Right ventricle myocardium inferior (tissue), 1 donor: Measurements from ENCODE around the gene DPP10. TPM values are rescaled to one million over a fixed set of nuclear protein-coding genes. Genes with fewer than 3 reads are reported as not detected.

Experiments
- ATAC-seq: fragments of 200-7000 bp; cut with Tn5 transposase; one replicate; pipeline ENCODE4 v1.9.1; 2020; ENCODE audit warnings: mild to moderate bottlenecking, moderate library complexity
- DNase-seq: peaks from one replicate; pipeline ENCODE4 v3.0.0; 2021; ENCODE audit errors: missing footprints
- intact Hi-C: fragments of 100-400 bp; cut with DNase I; formaldehyde crosslinking; loops from one replicate; pipeline ENCODE4 v1.11.0; 2022
- total RNA-seq: library from RNA; stranded (reverse); fragmentation: NEBNext Ultra II Directional; extraction: Animal tissue kit (Norgen Biotek cat#: 25700); gene quantifications from one replicate; pipeline ENCODE4 v1.2.1, GENCODE V29; 2021
- donor health status: DM: no; HTN: yes; CAD: no; lungs with severe emphysema.

DPP10 gene
- total RNA-seq, 1 donor from 2014 or later, result 0.05 TPM

DNA sequence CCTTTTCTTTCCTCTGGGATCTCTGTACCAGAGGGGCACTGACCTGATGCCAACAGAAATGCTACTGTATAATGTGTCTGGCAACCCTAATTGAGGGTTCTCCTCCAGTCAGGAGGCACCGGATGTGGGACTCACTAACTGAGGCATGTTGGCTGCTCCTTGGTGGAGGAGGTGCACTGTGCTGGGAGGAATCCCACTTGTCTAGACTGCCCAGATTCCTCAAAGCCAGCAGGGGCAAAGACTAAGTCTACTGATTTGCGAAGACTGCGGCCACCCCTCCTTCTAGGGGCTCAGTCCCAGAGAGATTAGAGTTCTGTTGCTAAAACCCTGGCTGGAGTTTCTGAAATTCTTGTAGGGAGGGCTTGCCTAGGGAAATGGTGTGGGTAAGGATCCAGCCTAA, 1192.1 kb downstream of the DPP10 start:
- intact Hi-C loops, result no loop called here
- ATAC-seq, result no peak
- no peak for DNase-seq

DNA sequence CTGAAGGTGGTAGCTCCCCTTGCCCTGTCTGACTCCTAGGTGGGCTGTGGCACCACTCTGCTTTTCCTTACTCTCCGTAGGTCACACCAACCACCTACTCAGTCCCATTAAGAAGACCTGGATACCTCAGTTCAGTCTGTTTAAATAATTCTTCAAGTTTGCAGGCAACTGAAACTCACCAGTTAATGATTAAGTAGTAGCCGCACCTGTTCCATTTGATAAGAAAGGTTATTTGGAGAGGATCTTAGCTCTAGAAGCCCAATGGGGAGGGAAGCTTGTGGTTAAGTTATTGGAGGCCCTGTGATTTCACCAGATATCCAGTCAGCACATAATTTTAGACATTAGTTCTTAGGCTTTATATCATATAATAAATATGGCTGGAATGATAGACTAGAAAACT, 1193.0 kb downstream of the DPP10 start:
- DNase-seq (no peak), ATAC-seq (no peak)
- intact Hi-C loops, result no loop called here

DNA sequence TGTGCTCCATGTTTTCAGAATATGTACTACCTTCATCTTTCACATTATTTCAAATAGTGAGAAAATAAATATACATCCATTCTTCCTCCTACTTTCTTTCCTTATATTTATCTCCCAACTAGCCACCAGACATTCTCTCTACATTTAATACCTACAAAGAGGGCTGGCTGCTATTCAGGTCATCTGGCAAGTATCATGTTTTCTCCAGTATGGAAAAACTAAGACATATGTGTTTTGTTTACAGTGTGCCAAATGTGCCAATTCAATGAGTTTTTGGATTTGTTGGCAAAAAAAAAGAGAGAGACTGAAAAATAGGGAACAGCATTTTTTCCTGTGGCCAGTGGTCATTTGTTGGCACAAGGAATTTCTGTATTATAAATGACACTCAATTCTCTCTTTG, 1207.3 kb downstream of the DPP10 start:
- intact Hi-C loops, result no loop called here
- ATAC-seq, result no peak
- DNase-seq, result no peak

DNA sequence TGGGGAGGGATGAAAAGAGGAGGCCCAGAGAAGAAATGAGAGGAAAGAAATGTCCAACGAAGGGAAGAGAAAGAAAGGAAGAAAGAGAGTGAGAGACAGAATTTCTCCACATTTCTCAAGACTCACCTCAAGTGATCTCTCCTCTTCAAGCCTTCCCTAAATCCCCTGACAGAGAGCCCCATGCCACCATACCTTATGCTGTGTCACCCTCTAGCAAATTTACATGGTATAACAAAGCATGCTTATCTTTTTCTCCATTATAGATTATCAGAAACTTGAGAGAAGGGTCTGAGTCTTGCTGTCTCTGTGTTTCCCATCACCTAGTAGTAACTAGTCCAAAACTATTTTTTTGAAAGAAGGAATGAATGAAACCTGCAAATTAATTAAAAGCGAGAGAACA, 1208.4 kb downstream of the DPP10 start:
- no peak for ATAC-seq
- intact Hi-C loops, result no loop called here
- DNase-seq, result no peak

DNA sequence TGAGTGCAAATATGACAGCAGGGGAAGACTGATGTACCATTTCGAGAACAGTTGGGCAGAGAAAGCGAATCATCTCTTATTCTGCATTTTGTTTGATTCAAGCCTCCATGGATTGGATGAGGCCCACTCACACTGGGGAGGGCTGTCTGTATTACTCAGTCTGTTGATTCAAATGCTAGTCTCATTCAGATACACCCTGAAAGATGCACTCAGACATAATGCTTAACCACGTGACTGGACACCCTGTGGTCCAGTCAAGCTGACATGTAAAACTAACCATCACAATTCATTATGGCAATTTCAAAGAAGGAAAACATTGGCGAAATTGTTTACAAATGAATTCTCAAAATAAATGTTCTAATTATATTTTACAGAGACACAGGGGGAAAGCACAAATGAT, 1210.2 kb downstream of the DPP10 start:
- ATAC-seq, result no peak
- intact Hi-C loops, result no loop called here

DNA sequence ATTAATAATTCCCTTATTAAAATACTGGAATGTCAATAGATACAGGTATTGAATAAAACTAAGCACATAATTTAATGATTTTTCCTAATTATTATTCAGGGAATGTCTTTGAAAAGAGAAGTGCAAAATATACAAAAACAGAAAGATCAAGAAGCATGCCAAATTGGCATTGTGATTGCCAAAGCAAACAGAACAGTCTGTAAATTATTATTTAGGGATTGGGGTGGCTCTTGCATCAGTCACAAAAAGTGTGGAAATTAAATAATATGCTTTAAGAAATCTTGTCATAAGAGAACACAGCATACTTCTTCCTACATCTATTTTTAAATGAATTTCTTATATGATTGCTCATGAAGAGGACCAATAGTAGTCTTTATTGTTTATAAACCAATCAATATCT, 1211.9 kb downstream of the DPP10 start:
- ATAC-seq (no peak), DNase-seq (no peak)
- intact Hi-C loops, result no loop called here

More for the DNA sequence above, 1210.2 kb downstream of the DPP10 start:
- no peak for DNase-seq

DNA sequence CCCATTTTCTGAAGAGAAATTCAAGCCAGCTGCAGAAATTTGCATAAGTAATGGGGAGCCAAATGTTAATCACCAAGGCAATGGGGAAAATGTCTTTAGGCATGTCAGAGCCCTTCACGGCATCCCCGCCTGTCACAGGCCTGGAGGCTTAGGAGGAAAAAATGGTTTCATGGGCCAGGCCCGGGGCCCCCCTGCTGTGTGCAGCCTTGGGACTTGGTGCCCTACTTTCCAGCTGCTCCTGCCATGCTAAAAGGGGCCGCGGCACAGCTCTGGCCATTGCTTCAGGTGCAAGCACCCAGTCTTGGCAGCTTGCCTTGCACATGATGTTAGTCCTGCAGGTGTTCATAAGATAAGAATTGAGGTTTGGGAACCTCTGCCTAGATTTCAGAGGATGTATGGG, 1235.7 kb downstream of the DPP10 start:
- intact Hi-C loops, result no loop called here
- no peak for DNase-seq
- ATAC-seq, result no peak

DNA sequence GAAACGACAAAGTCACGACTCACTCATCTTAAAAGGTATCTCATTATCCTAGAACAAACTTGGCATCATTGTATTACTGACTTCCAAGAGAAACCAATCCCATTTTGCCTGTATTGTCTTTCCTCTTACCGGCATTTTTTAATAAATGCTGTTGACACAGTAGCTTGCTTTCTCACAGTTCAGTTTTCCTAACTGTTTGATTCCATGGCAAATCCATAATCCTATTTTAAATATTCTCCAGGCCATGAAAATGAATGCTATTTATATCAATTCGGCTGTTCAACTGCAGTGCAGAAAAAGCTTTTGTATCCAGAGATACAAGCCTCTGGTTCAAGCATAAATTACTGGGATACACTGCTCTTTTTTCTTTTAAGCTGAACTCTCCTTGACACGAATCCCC, 1241.9 kb downstream of the DPP10 start:
- no peak for ATAC-seq
- intact Hi-C loops, result no loop called here
- no peak for DNase-seq

DNA sequence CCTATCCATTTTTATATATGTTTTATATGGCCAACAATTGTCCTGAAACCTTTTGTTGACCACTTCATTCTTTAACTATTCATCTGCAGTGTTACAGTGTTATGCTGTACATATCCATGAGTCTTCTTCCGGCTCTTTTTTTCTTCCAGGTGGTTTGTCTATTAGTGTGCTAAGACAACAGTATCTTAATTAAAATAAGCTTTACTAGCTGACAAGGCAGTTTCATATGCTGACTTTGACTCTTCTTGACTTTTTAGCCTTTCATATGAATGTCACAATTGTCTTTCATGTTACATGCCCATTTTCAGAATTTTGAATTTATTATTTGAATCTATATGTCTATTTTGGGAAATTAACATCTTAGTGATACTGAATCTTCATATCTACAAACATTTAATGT, 1249.0 kb downstream of the DPP10 start:
- intact Hi-C loops, result no loop called here

DNA sequence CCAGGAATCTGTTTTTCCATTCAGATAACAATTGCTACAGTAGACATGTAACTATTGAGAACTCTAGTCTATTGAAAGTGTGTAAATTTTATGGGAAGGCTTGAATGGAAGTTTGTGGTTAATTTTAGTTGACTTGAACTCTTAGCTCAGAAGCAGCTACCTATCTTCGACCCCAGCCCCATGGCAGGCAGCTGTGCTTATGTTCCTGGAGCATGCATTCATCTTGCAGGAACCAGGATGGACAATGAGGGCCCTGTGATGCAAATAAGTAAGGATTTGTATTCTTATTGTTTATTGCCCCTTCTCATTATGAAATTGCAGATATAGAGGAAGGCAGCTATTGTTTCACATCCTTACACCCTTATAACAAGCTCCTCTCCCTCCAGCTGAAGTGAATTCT, 1252.2 kb downstream of the DPP10 start:
- no peak for ATAC-seq
- intact Hi-C loops, result no loop called here
- DNase-seq, result no peak

More for the DNA sequence above, 1249.0 kb downstream of the DPP10 start:
- ATAC-seq (no peak), DNase-seq (no peak)

DNA sequence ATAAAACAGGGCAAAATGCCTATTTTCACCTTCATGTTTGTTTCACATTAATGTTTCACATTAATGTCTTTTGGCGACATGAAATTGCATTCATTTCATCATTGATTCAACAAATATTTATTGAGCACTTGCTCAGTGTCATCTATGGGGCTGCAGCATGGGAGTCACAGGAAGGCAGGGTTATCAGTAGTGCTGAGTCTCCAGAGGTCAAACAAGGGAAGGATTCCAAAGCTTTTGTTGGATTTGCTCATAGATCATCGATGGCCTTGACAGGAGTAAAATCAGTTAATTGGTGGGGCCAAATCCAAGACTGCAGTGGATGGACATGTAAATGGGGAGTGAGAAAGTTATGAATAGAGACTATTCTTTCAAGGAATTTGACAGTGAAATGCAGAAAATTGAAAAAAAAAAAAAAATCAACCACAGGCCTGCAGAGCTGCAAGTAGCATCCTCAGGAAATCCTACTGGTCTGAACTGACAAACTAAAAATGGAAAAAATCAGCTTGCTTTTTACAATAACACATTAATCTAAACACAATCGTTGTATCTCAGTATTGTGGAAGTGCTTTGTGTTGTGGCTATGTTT, 1290.8 kb downstream of the DPP10 start:
- DNase-seq (no peak), ATAC-seq (no peak)
- intact Hi-C loops, result no loop called here

DNA sequence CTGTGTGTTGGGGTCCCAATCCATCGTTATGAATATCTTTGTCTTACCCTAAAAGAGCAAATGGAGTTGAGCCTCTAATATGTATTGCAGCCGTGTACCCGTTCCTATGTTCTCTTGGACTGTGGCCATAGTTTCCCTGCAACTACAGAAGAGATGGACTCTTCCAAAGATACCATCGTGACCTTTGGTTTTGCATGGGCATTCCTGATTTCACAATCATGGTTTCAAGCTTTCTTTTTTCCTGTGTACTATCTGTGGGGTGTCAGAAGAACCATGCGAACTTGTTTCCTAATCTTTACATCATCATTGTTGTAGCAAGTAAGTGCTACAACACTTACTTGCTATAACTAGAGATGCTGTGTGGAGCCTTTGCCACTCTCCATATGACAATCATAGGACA, 1295.7 kb downstream of the DPP10 start:
- DNase-seq (no peak), ATAC-seq (no peak)
- intact Hi-C loops, result no loop called here

DNA sequence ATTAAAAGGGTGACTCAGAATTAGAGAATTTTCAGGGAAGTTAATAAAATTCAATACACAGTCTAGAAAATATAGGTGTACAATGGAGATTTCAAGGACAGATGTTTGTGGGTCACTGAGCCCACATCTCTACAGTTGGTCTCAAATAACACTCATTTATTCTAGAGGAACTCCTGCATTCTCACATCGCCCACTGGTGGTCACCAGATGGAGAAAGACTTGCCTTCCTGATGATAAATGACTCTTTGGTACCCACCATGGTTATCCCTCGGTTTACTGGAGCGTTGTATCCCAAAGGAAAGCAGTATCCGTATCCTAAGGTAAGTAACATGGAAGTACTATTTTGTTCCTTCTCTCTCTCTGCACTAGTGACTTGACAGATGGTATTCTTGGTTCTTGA, 1297.1 kb downstream of the DPP10 start:
- ATAC-seq (no peak), DNase-seq (no peak)
- intact Hi-C loops, result no loop called here

DNA sequence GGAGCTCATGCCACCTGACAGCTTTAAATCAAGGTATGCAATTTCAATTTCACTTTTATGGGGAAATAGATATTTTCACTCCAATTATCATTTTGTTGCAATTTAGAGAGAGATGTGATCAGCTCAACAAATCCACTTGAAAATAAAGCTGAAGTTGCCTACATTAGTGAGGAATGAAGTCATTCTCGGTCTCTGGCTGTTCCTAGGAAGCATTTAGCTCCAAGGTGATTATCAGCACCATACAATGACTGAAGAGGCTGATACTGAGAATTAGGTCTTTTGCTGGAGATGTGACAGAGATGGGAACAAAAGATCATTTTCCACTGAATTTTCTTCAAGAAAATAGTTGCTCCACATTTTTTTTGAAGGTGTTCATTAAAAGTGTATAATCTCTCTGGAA, 1303.7 kb downstream of the DPP10 start:
- ATAC-seq, result no peak
- DNase-seq, result no peak
- intact Hi-C loops, result no loop called here

DNA sequence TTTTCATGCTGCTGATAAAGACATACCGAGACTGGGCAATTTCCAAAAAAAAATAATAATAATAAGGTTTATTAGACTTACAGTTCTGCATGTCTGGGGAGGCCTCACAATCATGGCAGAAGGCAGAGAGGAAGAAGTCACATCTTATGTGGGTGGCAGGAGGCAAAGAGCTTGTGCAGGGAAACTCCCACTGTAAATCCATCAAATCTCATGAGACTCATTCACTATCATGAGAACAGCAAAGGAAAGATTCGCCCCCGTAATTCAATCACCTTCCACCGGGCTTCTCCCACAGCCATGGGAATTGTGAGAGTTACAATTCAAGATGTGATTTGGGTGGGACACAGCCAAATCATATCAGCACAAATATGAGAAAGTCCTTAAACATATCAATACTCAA, 1314.8 kb downstream of the DPP10 start:
- ATAC-seq, result no peak
- intact Hi-C loops, result no loop called here
- DNase-seq, result no peak

DNA sequence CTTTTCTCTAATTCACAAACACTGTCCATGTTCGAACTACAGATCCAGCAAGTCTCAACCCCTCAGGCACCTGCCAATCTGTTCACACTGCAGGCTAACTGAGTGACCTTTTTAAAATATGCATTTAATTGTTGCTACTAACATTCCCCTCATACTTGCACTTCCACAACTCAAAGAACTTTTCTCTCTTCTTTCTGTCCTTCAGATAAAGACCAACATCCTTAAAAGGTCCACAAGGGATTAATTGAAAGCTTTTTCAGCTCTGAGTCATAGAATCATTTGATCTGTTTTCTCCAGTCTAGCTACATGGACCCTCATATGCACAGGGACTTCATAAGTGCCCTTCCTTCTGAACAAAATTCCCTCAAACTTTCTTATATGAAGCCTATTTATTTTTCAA, 1321.2 kb downstream of the DPP10 start:
- DNase-seq (no peak), ATAC-seq (no peak)
- intact Hi-C loops, result no loop called here

DNA sequence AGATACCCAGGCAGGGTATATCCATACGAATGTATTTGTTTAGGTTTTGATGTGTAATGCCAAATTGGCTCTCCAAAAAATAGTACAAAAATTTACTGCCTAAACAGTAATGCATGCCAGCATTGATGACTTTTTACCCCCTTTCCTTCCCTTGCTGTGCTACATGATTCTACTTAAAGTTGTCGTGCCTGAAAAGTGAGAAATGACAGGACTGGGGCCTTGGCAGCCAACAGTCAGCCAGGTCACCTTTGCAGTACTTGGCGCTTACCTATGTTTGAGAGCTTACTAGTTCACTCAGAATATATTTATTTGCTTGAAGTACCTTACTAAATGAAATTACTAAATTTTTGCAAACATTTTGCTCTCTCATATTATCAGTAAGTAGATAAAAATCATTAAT, 1329.1 kb downstream of the DPP10 start:
- intact Hi-C loops, result no loop called here
- ATAC-seq (peak; percentile 93), DNase-seq (no peak)

DNA sequence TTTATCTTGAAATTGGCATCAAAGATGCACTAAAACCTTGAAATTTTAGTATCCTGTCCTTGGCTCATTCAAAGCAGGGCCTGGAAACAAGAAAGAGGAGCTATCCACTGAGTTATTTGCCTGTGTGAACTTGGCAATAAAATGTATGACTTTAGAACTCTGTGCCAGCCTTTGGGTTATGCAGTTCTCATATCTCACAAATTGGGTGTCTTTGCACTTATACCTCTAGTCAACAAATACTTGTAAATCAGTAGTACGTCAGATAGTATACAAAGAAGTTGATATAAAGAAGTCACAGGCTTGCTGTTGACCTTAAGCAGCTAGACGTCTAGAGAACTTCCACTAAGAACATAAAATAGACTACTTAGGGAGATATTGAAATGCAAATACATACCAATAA, 1331.9 kb downstream of the DPP10 start:
- DNase-seq, result no peak
- ATAC-seq, result peak; percentile 80
- intact Hi-C loops, result no loop called here

DNA sequence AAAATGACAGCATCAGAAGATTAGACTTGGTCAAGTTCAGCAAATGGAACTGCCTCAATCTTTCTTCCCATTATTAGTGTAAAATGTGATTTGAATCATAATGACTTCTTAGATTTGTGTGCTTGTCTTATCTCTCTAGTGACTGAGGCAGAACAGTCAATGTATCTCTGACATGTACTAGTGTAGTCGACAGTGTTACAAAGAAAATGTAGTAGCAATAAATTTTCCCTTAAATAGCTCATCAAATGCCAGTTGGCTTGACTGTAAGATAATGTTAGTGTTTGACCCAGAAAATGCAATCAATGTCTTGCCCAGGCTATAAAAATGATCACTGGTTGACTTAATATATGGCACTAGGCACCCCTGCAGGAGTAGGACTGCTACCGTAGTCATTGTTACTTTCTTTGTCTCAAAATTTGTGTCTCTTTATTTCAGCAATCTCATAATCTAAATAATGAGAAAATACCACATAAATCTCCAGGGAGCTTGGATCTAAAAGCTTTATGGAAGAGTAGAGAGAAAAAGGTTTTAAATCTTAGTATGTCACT, 1336.7 kb downstream of the DPP10 start:
- ATAC-seq, result no peak
- intact Hi-C loops, result no loop called here

DNA sequence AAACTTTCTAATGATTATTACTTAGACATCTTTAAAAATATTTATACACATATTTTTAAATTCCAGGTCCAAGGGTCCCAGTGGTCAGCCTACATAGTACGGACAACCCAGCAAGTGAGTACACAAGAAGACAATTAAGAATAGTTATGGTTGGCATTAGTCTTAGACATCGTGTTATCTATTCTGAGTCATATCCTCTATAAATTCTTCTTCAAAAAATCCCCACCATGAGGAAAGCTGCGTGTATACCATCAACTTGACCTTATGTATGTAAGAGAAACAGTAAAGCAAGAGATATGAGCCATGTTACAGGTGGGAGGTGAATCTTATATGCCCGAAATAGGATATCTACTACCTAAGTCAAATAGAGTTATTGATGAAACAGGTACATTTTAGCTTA, 1339.8 kb downstream of the DPP10 start:
- no peak for ATAC-seq
- intact Hi-C loops, result no loop called here
- DNase-seq, result no peak

More for the DNA sequence above, 1336.7 kb downstream of the DPP10 start:
- no peak for DNase-seq

DNA sequence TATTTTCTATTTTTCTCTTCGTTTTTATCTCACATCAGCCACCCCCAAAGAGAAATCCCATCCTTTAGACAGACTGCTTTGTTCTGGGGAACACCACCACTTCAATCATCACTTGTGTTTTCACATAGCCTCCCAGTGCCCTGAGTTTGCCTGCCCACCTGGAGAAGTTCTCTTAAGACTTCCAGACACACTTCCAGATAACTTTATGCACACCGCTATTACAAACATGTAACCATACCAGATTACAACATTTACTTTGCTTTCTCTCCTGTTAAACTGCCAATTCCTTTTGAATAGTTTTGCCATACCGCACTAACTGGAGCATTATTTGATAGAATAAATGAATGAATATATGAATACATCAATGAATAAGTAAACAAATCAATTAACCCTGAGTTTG, 1353.6 kb downstream of the DPP10 start:
- ATAC-seq, result no peak
- intact Hi-C loops, result no loop called here
- no peak for DNase-seq
